Activated CD4-positive, alpha-beta T cell treated with anti-CD3 and anti-CD28 coated beads for 4 hours (primary cell): ENCODE results near the gene NOS1AP.
"Not testable (repeated sequence)": the region's sequence is repeated elsewhere in the genome, so short reads cannot be mapped to it uniquely, and the experiment has no call there.

Experiments
- DNase-seq, 2 donors: peaks; one replicate each; pipeline ENCODE4 v3.0.0-alpha.2; 2020

NOS1AP gene

GRCh38 chr1:162197615-162198421 is 128.3 kb downstream of the NOS1AP start:
- no peak for DNase-seq

DNA sequence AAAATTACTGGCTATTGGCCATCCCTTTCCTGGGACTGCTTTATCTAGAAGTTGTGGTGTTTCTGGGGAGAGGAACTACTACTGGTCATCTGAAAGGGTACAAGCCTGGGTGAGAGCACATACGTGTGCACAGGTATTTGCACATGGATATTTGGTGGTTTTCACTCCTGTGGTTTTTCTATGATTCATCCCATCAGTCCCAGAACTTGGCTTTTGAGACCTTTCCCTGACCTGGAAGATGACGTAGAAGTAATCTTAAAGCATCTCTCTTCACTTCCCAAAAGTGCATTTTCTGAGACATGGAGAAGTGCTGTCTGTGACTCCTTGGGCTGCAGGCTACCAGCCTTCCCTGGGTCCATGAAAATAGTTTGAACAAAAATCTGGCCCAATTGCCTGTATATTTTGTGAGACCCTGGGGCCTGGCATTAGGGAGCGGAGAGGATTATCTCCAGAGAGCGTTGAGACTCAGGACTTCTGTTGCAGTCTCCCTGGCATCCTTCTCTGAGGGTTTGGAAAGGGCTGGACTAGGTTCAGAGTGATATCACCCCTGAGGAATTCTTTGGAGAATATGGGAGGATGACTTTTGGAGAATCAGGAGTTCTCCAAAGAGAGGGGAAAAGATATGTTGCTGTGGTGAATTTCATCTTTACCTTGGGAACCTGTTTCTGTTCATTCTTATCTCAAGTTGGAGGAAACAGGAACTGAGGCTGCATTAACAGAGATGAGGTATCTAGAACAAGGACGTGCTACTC is 130.8 kb downstream of the NOS1AP start:
- DNase-seq, result no peak

GRCh38 chr1:162201062-162201461 is 131.6 kb downstream of the NOS1AP start:
- not testable (repeated sequence) for DNase-seq

GRCh38 chr1:162204129-162204822 is 134.8 kb downstream of the NOS1AP start:
- no peak for DNase-seq

DNA sequence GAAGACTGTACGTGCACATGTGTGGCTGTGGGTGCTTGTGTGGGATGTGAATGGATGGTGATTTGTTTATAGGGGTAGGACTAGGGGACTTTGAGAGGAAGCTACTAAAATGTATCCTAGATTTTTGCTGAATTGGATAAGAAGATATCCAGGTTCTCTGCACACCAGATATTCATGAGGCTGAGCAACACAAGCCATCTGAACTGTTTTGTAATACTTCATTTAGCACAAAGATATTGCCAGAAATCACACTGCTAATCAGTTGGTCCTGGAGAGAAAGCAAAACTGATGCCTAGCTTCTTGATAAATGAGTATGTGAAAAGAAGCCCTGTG is 135.3 kb downstream of the NOS1AP start:
- no peak for DNase-seq

DNA sequence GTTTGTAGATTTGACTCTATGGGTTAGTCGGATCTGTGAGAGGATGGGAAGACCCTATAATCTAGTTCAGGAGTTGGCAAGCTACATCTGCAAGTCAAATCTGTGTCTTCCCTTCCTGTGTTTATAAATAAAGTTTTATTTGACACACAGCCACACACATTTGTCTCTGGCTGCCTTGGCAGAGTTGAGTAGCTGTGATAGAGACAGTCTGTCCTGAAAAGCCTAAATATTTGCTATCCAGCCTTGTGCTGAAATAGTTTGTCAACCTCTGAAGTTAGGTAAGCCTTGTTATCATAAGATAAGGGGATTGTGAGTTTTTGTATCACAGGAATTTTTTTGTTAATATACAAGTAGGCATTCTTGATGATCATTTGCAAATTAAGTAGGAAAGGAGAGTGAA is 136.8 kb downstream of the NOS1AP start:
- DNase-seq, result no peak

GRCh38 chr1:162206749-162207635 is 137.5 kb downstream of the NOS1AP start:
- no peak for DNase-seq

GRCh38 chr1:162207862-162208261 is 138.4 kb downstream of the NOS1AP start:
- DNase-seq, result no peak

DNA sequence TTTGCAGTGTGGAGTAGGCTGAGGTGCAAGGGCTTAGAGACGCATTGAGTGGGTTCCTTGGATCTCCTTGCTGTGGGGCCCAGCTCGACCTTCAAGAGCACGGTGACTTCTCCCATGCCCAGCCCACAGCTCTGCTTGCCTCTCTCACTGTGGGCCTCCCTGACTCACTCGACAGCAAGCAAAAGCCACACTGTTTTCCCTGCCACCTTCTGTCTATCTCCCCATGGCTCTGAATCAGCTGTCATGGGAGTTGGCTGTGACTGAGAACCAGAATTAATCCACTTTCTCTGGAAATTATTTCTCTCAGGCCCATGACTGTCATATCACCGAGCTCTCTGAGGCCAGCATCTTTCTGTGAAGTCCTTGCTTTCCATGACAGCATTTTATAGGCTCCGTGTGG is 140.7 kb downstream of the NOS1AP start:
- DNase-seq, result no peak

GRCh38 chr1:162212713-162213112 is 143.2 kb downstream of the NOS1AP start:
- DNase-seq, result no peak

- DNase-seq, result no peak
Observed at GRCh38 chr1:162213281-162213912, 143.9 kb downstream of the NOS1AP start.

DNA sequence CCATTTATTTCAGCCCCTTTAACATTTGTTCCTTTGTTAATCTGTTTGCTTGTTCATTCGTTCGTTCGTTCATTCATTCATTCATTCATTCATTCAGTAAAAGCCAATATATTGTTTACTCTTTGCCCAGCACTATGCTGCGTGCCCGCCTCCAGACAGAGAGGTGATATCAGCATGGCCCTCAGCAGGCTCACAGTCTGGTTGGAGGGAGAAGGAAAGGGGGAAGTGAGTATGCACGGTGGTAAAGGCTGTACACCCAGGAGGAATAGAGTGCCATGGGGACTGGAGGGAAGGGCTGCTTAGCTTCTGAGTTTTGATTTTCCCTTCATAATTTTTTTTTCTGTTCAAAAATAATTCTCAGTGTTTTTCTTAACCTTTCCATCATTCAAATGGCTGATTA is 144.7 kb downstream of the NOS1AP start:
- no peak for DNase-seq

- DNase-seq, result no peak
Observed at GRCh38 chr1:162215902-162216301, 146.4 kb downstream of the NOS1AP start.

GRCh38 chr1:162216604-162217003 is 147.1 kb downstream of the NOS1AP start:
- no peak for DNase-seq

GRCh38 chr1:162217706-162218105 is 148.2 kb downstream of the NOS1AP start:
- no peak for DNase-seq

GRCh38 chr1:162218546-162218945 is 149.1 kb downstream of the NOS1AP start:
- no peak for DNase-seq

- DNase-seq, result no peak
Observed at GRCh38 chr1:162218975-162219374, 149.5 kb downstream of the NOS1AP start.

DNA sequence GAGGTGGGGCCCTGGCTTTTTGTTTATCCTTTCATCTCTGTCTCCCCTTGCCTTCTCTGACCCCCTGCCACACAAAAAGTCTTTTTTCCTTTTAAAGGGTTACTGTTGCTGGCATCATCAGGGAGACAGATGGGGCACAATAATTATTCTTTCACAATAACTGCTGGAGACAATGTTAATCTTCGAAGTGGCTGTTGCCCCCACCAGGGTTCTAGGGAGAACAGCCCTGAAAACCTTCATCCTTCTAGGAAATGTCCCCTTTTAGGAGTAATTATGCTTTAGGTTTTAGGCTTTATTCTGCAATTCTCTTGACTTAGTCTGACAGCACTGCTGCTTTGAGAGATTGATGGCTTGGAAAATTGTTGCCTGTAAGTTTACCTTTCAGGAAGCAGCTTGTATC is 150.0 kb downstream of the NOS1AP start:
- no peak for DNase-seq

DNA sequence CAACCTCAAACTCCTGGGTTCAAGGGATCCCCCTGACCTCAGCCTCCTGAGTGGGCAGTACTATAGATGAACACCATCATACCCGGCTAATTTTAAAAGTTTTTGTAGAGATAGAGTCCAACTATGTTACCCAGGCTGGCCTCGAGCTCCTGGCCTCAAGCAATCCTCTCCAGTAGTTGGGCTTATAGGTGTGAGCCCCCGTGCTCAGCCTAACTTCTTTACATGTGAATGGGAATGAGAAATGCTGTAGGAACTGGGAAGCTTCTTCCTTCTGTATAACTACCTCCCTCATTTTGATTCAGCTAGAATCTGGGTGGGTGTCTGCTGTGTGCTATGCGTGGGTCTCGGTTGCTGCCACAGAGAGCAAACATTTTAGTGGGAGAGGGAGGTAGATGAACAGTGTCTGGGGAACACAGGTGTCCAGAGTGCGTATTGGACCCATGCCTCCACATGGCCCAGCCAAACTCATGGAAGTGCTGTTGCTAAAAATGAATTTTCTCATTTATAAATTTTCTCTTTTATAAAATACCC is 150.6 kb downstream of the NOS1AP start:
- no peak for DNase-seq

DNA sequence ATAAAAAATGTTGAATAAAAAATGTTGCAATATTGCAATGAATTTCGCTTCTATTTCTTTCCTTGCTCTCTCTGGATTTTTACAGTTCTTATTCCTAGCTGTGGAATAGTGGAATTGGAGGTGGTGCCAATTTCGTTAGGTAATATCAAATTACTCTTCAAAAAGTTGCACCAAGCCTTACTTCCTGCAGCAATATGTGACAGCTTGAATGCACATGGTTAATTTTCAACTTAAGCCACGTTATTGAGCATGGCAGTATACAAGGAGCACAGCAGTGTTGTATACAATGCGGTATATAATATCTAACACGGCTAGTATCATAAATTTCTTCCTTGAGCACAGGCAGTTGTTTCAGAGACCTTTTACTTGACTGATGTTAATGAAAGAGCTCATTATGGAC is 152.5 kb downstream of the NOS1AP start:
- DNase-seq, result no peak

- DNase-seq, result no peak
Observed at GRCh38 chr1:162222730-162223129, 153.2 kb downstream of the NOS1AP start.

DNA sequence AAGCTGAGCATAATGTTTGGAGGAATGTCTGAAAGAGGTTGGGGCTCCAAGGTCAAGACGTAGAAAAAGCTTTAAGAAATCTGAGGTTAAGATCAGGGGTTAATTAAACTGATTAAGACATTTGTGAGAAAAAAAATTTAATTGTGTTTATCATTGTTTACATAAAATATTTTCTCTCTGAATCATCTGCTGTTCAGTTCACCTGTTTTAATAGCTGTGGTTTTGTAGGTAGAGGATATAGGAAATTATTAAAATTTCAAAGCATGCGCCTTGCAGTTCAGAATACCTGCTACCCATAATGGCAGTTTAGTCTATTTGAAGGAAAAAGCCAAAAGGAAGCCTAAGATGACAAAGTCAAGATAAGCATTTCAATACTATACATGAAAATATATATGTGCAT is 154.0 kb downstream of the NOS1AP start:
- no peak for DNase-seq
